OCI-LY3 (cell line): Measurements from ENCODE around the gene UNC13D.

Experiments
- EZH2phosphoT487 ChIP-seq: fragments of 200-600 bp; shearing (Covaris generic); IDR thresholded peaks from 2 replicates; pipeline ENCODE4 v1.6.1; 2018; ENCODE audit warnings: antibody characterized with exemption, mixed run types, low read depth
- TF ChIP-seq, protein P1 (sequence below): fragments of 200-600, 300-600 bp; sonication (generic); IDR thresholded peaks from 2 replicates; pipeline ENCODE4 v1.5.1; 2014; ENCODE audit warnings: antibody characterized with exemption, low read length, low read depth

DNA sequence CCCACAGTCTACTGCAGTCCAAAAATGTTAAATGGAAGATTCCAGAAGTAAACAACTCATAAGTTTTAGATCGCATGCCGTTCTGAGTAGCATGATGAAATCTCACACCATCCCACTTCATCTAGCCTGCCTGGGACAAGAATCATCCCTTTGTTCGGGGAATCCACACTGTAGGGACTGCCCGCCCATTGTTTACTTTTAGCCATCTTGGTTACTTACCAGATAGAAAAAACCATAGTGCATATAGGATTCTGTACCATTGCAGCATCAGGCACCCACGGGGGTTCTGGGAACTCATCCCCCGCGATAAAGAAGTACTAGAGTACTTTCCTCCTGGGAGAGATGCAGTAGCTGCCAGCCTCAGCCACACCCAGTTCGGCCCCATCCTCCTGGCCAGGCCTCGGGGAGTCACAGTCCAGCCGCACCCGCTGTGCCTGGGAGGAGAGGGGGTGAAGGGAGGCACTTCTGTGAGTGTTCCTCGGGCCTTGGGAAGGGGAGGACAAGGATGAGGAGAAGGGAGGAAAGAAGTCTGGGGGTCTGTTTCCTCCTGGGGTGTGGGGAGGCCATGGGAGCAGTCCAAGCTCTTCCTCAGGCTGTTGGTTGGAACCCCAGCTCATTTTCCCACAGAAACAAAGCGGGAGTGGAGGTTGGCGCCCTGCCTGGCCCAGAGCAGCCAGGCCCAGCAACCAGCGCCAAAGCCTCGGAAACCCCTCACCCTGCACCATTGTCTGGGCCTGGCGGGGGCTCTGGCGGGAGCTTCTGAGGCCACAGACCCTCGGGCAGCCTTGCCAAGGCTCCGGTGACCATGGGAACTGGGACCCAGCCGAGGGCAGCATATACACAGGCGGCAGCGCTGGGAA is 25.3 kb upstream of the UNC13D start:
- TF ChIP-seq, protein P1, sequence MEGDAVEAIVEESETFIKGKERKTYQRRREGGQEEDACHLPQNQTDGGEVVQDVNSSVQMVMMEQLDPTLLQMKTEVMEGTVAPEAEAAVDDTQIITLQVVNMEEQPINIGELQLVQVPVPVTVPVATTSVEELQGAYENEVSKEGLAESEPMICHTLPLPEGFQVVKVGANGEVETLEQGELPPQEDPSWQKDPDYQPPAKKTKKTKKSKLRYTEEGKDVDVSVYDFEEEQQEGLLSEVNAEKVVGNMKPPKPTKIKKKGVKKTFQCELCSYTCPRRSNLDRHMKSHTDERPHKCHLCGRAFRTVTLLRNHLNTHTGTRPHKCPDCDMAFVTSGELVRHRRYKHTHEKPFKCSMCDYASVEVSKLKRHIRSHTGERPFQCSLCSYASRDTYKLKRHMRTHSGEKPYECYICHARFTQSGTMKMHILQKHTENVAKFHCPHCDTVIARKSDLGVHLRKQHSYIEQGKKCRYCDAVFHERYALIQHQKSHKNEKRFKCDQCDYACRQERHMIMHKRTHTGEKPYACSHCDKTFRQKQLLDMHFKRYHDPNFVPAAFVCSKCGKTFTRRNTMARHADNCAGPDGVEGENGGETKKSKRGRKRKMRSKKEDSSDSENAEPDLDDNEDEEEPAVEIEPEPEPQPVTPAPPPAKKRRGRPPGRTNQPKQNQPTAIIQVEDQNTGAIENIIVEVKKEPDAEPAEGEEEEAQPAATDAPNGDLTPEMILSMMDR: no peak
- TF ChIP-seq EZH2phosphoT487: no peak
